Muscle layer of duodenum (tissue), 2 donors: ENCODE measurements around the gene CAPN8.

Experiments used
- H3K27ac ChIP-seq: one replicate; pipeline ENCODE4 v1.7.0; 2013; ENCODE audit warnings: mild to moderate bottlenecking, low read length
- H3K27me3 ChIP-seq: one replicate; pipeline ENCODE4 v1.7.0; 2013; ENCODE audit warnings: low read depth, mild to moderate bottlenecking, control low read depth, low read length
- H3K36me3 ChIP-seq, 2 donors: one replicate each; pipeline ENCODE4 v1.7.0; 2013; ENCODE audit warnings: low read length in 2 of 2, control low read depth in 1 of 2, mild to moderate bottlenecking in 1 of 2; ENCODE audit not compliant: insufficient read depth in 2 of 2, control insufficient read depth in 1 of 2
- H3K4me1 ChIP-seq, 2 donors: one replicate each; pipeline ENCODE4 v1.7.0; 2013; ENCODE audit warnings: low read length in 2 of 2, mild to moderate bottlenecking in 2 of 2, control low read depth in 1 of 2, moderate library complexity in 1 of 2; ENCODE audit not compliant: insufficient read depth in 2 of 2, control insufficient read depth in 1 of 2
- H3K4me3 ChIP-seq, 2 donors: one replicate each; pipeline ENCODE4 v1.7.0; 2013; ENCODE audit warnings: low read length in 2 of 2, low read depth in 1 of 2, mild to moderate bottlenecking in 1 of 2
- H3K9me3 ChIP-seq, 2 donors: one replicate each; pipeline ENCODE4 v1.7.0; 2013; ENCODE audit warnings: low read length in 2 of 2, control low read depth in 1 of 2, mild to moderate bottlenecking in 1 of 2; ENCODE audit not compliant: control insufficient read depth in 1 of 2
- donor health status: healthy.

Gene CAPN8

DNA sequence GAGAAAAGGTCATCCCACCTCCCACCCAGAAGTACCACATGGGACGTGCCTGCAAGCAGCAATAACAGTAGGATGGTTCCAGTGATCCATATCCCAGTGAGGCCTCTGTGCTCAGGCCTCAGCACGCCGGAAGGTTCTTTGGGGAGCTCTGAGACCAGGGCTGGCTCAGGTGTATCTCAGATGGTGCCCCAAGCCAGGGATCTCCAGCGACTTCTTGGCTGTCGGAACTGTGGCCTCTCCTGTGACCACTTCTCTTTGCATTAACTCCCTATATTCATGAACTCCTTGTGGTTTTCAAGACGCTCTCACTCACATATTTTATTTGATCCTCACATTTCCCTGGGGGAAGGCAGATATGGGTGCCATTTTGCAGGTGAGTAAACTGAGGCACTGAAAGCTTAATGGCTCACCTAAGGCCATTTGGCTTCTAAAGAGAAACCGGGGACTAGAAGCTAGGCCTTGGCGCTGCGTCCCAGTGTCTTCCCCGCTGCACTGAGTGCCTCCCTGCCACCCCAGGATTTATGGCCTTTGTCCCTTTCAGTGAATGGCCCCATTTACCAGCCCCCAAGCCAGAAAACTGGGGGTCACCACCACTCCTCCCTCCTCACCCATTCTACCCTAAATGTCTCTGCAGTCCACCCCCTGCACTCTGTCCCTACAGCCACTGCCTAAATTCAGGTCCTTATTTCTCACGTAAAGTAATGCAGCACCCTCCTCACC is 170.4 kb downstream of the CAPN8 start:
- Histone ChIP-seq H3K27me3 (no peaks in the 10 kb centered on the region), H3K27ac (no peak overlapping the region), H3K9me3 (no peaks in the 10 kb centered on the region), H3K36me3 (no peaks in the 10 kb centered on the region), H3K4me3 (no peak overlapping the region), H3K4me1 (no peaks in the 10 kb centered on the region)

DNA sequence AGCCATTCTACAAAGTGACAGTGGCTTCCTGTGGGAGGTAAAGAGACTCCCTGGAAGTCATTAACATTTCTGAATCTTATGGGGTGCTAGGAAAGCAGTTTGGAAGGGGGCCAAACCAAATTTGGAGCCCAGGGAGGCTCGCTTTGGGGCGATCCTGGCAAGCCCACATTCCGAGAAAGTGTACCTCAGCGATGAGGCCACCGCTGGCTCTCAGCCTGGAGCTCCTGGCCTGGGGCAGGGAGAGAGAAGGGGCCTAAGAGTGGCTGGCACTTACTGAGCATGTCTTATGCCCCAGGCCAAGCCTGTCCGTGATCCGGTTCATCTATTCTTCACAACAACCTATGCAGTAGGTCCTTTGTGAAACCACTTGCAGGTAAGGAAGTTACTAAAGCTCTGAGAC is 173.5 kb downstream of the CAPN8 start:
- Histone ChIP-seq H3K4me1 (no peaks in the 10 kb centered on the region), H3K27ac (no peak overlapping the region), H3K36me3 (no peaks in the 10 kb centered on the region), H3K4me3 (no peak overlapping the region), H3K9me3 (no peaks in the 10 kb centered on the region), H3K27me3 (no peaks in the 10 kb centered on the region)
